ENCODE measurements around the gene NPIPA5.
"Not testable (repeated sequence)": the region's sequence is repeated elsewhere in the genome, so short reads cannot be mapped to it uniquely, and the experiment has no call there.

DNA sequence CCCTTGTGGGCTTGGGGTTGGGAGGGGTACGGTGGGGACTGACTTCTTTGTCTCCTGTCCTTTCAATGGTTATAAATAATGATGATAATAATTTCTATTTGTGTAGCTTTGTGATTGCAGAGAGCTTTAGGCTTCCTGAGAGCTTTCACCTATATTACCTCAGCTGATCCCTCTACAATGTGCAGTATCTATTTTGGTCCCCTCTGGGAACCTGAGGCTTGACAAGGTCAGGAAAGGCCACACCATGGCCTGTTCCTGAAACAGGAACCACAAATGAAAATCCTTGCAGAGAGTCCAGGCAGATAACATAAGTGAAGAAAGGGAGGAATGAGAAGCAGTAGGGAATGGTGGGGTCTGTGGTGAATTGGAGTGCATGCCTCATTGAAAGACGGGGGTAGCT lies 42.5 kb downstream of the NPIPA5 start:
- not testable (repeated sequence) for TF ChIP-seq CTCF, POLR2A (IDR thresholded peaks at IDR 0.05)
